GM12878 (cell line): ENCODE data around the gene KCND2. TPM values are rescaled to one million over a fixed set of nuclear protein-coding genes. Genes with fewer than 3 reads are reported as not detected.

Experiments used
- ATAC-seq: fragments of 200-7000 bp; cut with Tn5 transposase; 3 replicates; pipeline ENCODE4 v1.9.1; 2020; ENCODE audit warnings: mild to moderate bottlenecking, moderate library complexity
- BruUV-seq: library from RNA; stranded (reverse); fragments of 400-500 nt; replicated peaks from 2 replicates; lab custom pipeline; 2021; lab: Mats Ljungman, UMichigan
- CTCF ChIA-PET: fragments of 300-600 bp; sonication (Branson Sonifier 250); formaldehyde crosslinking; extraction: SDS; loops from one replicate; lab custom pipeline; 2021; ENCODE audit warnings: inconsistent platforms; lab: Yijun Ruan, JAX
- POLR2A ChIA-PET: fragments of 350-600 bp; formaldehyde crosslinking; extraction: SDS; loops from one replicate; lab custom pipeline; 2021; ENCODE audit warnings: inconsistent platforms; lab: Charles Lee
- RAD21 ChIA-PET: fragments of 300-600 bp; sonication (Branson Sonifier 250); formaldehyde crosslinking; loops from one replicate; lab custom pipeline; 2023; ENCODE audit warnings: antibody characterized with exemption; ENCODE audit not compliant: unreplicated experiment; lab: Charles Lee
- SMC1A ChIA-PET: fragments of 300-600 bp; sonication (Branson Sonifier 250); formaldehyde crosslinking; loops from one replicate; lab custom pipeline; 2023; ENCODE audit not compliant: unreplicated experiment, uncharacterized antibody; lab: Charles Lee
- DNase-seq: peaks from one replicate; pipeline ENCODE4 v3.0.0-alpha.2; 2011; ENCODE audit warnings: low read depth, low spot score
- FAIRE-seq: peaks from 3 replicates; lab custom pipeline; 2011; peaks lifted over from hg19 to GRCh38; lab: Jason Lieb, UNC
- H2AFZ ChIP-seq: 2 replicates; pipeline ENCODE4 v1.6.0; 2011; ENCODE audit warnings: low read depth, low read length, control low read depth; ENCODE audit not compliant: control insufficient read depth
- H3K27ac ChIP-seq: 2 replicates; pipeline ENCODE4 v1.5.1; 2011; ENCODE audit warnings: control low read depth; ENCODE audit not compliant: control insufficient read depth, insufficient read depth
- H3K27me3 ChIP-seq, 2 experiments: replicated peaks in 1 of 2; 2 replicates each; pipeline versions ENCODE4 v1.6.0 to v1.6.1; 2011; ENCODE audit warnings: low read length in 1 of 2; ENCODE audit not compliant: control insufficient read depth in 2 of 2, insufficient read depth in 2 of 2
- H3K36me3 ChIP-seq, 2 experiments: 2 replicates each; pipeline ENCODE4 v1.5.1; 2011; ENCODE audit warnings: low read length in 1 of 2; ENCODE audit not compliant: control insufficient read depth in 2 of 2, insufficient read depth in 2 of 2
- H3K4me1 ChIP-seq: 2 replicates; pipeline ENCODE4 v1.6.1; 2011; ENCODE audit warnings: mild to moderate bottlenecking, low read length, moderate library complexity, mixed read lengths; ENCODE audit not compliant: control insufficient read depth, insufficient read depth
- H3K4me2 ChIP-seq: 2 replicates; pipeline ENCODE4 v1.6.0; 2011; ENCODE audit warnings: control low read depth; ENCODE audit not compliant: control insufficient read depth, insufficient read depth
- H3K4me3 ChIP-seq: fragments of 200-600 bp; sonication (generic); 2 replicates; pipeline ENCODE4 v1.5.1; 2016
- H3K79me2 ChIP-seq: 2 replicates; pipeline ENCODE4 v1.6.0; 2011; ENCODE audit warnings: low read length; ENCODE audit not compliant: control insufficient read depth, insufficient read depth
- H3K9ac ChIP-seq: 2 replicates; pipeline ENCODE4 v1.8.0; 2011; ENCODE audit warnings: low read length, control low read depth, mixed read lengths; ENCODE audit not compliant: control insufficient read depth, insufficient read depth
- H3K9me3 ChIP-seq: replicated peaks from 3 replicates; pipeline ENCODE4 v1.5.1; 2011; ENCODE audit warnings: mild to moderate bottlenecking, low read length; ENCODE audit not compliant: control insufficient read depth, insufficient read depth
- H4K20me1 ChIP-seq: 2 replicates; pipeline ENCODE4 v1.6.0; 2011; ENCODE audit not compliant: control insufficient read depth, insufficient read depth
- ATF7 ChIP-seq: fragments of 450-650 bp; IDR thresholded peaks from 2 replicates; pipeline ENCODE4 v1.6.1; 2016; ENCODE audit warnings: low read depth, mild to moderate bottlenecking
- CHD2 ChIP-seq: IDR thresholded peaks from 2 replicates; pipeline ENCODE4 v1.6.1; 2011; ENCODE audit warnings: low read depth, low read length, improper control_type of control experiment, borderline replicate concordance
- RFX5 ChIP-seq: IDR thresholded peaks from 2 replicates; pipeline ENCODE4 v1.6.1; 2011; ENCODE audit warnings: low read depth, low read length, improper control_type of control experiment
- YY1 ChIP-seq: IDR thresholded peaks from 2 replicates; pipeline ENCODE4 v1.6.1; 2011; ENCODE audit warnings: low read depth, mild to moderate bottlenecking, low read length
- WGBS: methylation state at CpG from one replicate; pipeline ENCODE4 v1.1.6; 2016; ENCODE audit warnings: low lambda C conversion rate; ENCODE audit not compliant: insufficient replicate concordance, insufficient coverage; ENCODE audit errors: missing lambda C conversion rate; 5-methylcytosine and 5-hydroxymethylcytosine counted together
- in situ Hi-C: fragments of 300-500 bp; cut with MboI; formaldehyde crosslinking; loops from 9 replicates; pipeline ENCODE4 v1.14.3; 2018; ENCODE audit warnings: mixed read lengths
- intact Hi-C: fragments of 100-400 bp; cut with micrococcal nuclease; formaldehyde crosslinking; loops from one replicate; pipeline ENCODE4 v1.14.2; 2022; ENCODE audit not compliant: unreplicated experiment
- polyA plus RNA-seq, 11 experiments: library from polyadenylated mRNA; depleted of rRNA in 4 of 11; unstranded in 6 of 11; stranded (reverse) in 5 of 11; fragments of >200 nt; fragmentation: Nextera tagmentation in 4 of 11; fragmentation: Illumina TruSeq in 1 of 11; extraction: Ambion mirVana in 4 of 11; extraction: Trizol in 1 of 11; gene quantifications; 1 replicate in 1 of 11; 2 replicates in 10 of 11; pipeline versions ENCODE4 v1.2.1 to v1.2.3, GENCODE V29; 2011 to 2016; ENCODE audit warnings: inconsistent platforms in 2 of 11, missing spikeins in 2 of 11, low read depth in 1 of 11
- total RNA-seq, 4 experiments: library from RNA; depleted of rRNA in 3 of 4; stranded (reverse); fragments of >200 nt in 3 of 4; fragmentation: Illumina TruSeq in 1 of 4; extraction: Trizol in 1 of 4; gene quantifications; 2 replicates each; pipeline versions ENCODE4 v1.2.1 to v1.2.3, GENCODE V29; 2013 to 2021

KCND2 gene
- total and polyA plus RNA-seq, 10 of the 15 experiments (the other 5 are each of a cell fraction or from before 2014, with no cell fraction given), result 3.6 to 22.3 (median 6.3) TPM

- Histone ChIP-seq H2AFZ (no peak overlapping the region), H3K79me2 (no peaks in the 10 kb centered on the region), H3K36me3 (no peaks in the 10 kb centered on the region), H4K20me1 (no peaks in the 10 kb centered on the region), H3K9ac (no peak overlapping the region), H3K4me2 (no peak overlapping the region), H3K4me1 (no peaks in the 10 kb centered on the region), H3K4me3 (no peak overlapping the region), H3K27ac (no peak overlapping the region), H3K9me3 (no peaks in the 10 kb centered on the region), H3K27me3 (no peaks in the 10 kb centered on the region)
- SMC1A ChIA-PET, result interaction anchor here (0.8 to 2.0 kb wide), 4 partner anchors 10 to 347 kb away, joined by 3 to 13 read pairs (median 3); no protein-coding TSS in a partner anchor
- BruUV-seq, result no TSS peak
- CTCF ChIA-PET, result interaction anchor here (0.6 to 1.1 kb wide), 2 partner anchors 31 to 46 kb away, joined by 3 to 4 read pairs; no protein-coding TSS in a partner anchor
- RAD21 ChIA-PET, result interaction anchor here (1.2 kb wide), 1 partner anchor 34 kb away, joined by 3 read pairs; no protein-coding TSS in a partner anchor
- TF ChIP-seq YY1, result no peak
- TF ChIP-seq RFX5, result 0 out of 2 replicates have a peak, but pooled peaks have one; percentile 17
- no peak for TF ChIP-seq CHD2
- ATAC-seq, result no peak; the same call in 2 of the 3 replicates
- 27% methylated on average over 3 of the region's 3 CpGs for WGBS
- POLR2A ChIA-PET, result no interaction called here
- intact Hi-C loops, result no loop called here
- no peak for DNase-seq
- in situ Hi-C loops, result no loop called here
- FAIRE-seq, result no peak
These were observed 487.9 kb downstream of the KCND2 start for GRCh38 chr7:120760851-120761250.

- WGBS, result 21% methylated on average over 3 of the region's 3 CpGs
- Histone ChIP-seq H3K27ac (no peak overlapping the region), H3K4me1 (no peaks in the 10 kb centered on the region), H4K20me1 (no peaks in the 10 kb centered on the region), H3K9me3 (no peaks in the 10 kb centered on the region), H3K4me3 (no peak overlapping the region), H2AFZ (no peak overlapping the region), H3K36me3 (no peaks in the 10 kb centered on the region), H3K27me3 (no peaks in the 10 kb centered on the region), H3K4me2 (no peak overlapping the region), H3K9ac (no peak overlapping the region), H3K79me2 (no peaks in the 10 kb centered on the region)
- RAD21 ChIA-PET, result no interaction called here
- intact Hi-C loops (no loop called here), in situ Hi-C loops (no loop called here)
- POLR2A ChIA-PET, result no interaction called here
- DNase-seq (no peak), FAIRE-seq (no peak), ATAC-seq (no peak)
- SMC1A ChIA-PET, result no interaction called here
- no peak for TF ChIP-seq ATF7
- CTCF ChIA-PET, result no interaction called here
- BruUV-seq, result no TSS peak
These were observed 497.2 kb downstream of the KCND2 start for GRCh38 chr7:120770206-120770605.
